Naive thymus-derived CD8-positive, alpha-beta T cell (primary cell): ENCODE data around the gene MFSD6L. TPM values are rescaled to one million over a fixed set of nuclear protein-coding genes. Genes with fewer than 3 reads are reported as not detected.

Experiments
- ATAC-seq, 2 donors: fragments of 150-1000 bp; cut with Tn5 transposase in 1 of 2; sonication (Bioruptor Pico), chemical (Tn5 transposase) in 1 of 2; 1 replicate in 1 of 2; 2 replicates in 1 of 2; pipeline ENCODE4 v1.10.0; 2021; ENCODE audit warnings: mild to moderate bottlenecking in 2 of 2, moderate library complexity in 2 of 2
- POLR2A ChIA-PET: fragments of 350-600 bp; sonication (Branson Sonifier 250); formaldehyde crosslinking; loops from one replicate; lab custom pipeline; 2021; ENCODE audit warnings: antibody characterized with exemption; lab: Charles Lee
- DNase-seq, 10 donors: peaks; one replicate each; pipeline versions ENCODE4 v3.0.0 to v3.0.0-alpha.2; 2020 to 2022
- H3K27ac Mint-ChIP-seq, 10 donors: one replicate each; pipeline ENCODE4 v1.8.0; 2020 to 2022; ENCODE audit warnings: mild to moderate bottlenecking in 10 of 10, mixed read lengths in 10 of 10, moderate library complexity in 4 of 10, inconsistent platforms in 1 of 10
- H3K27me3 Mint-ChIP-seq, 5 donors: one replicate each; pipeline ENCODE4 v1.8.0; 2021 to 2022; ENCODE audit warnings: mixed read lengths in 5 of 5
- H3K36me3 Mint-ChIP-seq, 3 donors: one replicate each; pipeline ENCODE4 v1.8.0; 2020 to 2022; ENCODE audit warnings: mixed read lengths in 3 of 3, mild to moderate bottlenecking in 2 of 3, inconsistent platforms in 1 of 3
- H3K4me1 Mint-ChIP-seq, 4 donors: one replicate each; pipeline ENCODE4 v1.8.0; 2021 to 2022; ENCODE audit warnings: mixed read lengths in 4 of 4
- H3K4me3 Mint-ChIP-seq, 10 donors: one replicate each; pipeline ENCODE4 v1.8.0; 2020 to 2022; ENCODE audit warnings: mild to moderate bottlenecking in 10 of 10, mixed read lengths in 10 of 10, moderate library complexity in 6 of 10, inconsistent platforms in 1 of 10
- H3K9me3 Mint-ChIP-seq, 9 donors: one replicate each; pipeline ENCODE4 v1.8.0; 2020 to 2022; ENCODE audit warnings: mixed read lengths in 9 of 9, mild to moderate bottlenecking in 3 of 9, inconsistent platforms in 1 of 9, moderate library complexity in 1 of 9
- polyA plus RNA-seq, 3 donors: library from polyadenylated mRNA; unstranded; fragments of 300-500 nt; fragmentation: Illumina TruSeq; gene quantifications; one replicate each; pipeline ENCODE4 v1.2.3, GENCODE V29; 2021
- total RNA-seq, 8 experiments: library from RNA in 2 of 8; stranded (reverse) in 2 of 8; gene quantifications; one replicate each; pipeline ENCODE4 v1.2.3 and lab custom pipeline; 2021 to 2026

MFSD6L gene
- total and polyA plus RNA-seq, 5 experiments from 2014 or later, result 0.26 TPM; not detected in 4

DNA sequence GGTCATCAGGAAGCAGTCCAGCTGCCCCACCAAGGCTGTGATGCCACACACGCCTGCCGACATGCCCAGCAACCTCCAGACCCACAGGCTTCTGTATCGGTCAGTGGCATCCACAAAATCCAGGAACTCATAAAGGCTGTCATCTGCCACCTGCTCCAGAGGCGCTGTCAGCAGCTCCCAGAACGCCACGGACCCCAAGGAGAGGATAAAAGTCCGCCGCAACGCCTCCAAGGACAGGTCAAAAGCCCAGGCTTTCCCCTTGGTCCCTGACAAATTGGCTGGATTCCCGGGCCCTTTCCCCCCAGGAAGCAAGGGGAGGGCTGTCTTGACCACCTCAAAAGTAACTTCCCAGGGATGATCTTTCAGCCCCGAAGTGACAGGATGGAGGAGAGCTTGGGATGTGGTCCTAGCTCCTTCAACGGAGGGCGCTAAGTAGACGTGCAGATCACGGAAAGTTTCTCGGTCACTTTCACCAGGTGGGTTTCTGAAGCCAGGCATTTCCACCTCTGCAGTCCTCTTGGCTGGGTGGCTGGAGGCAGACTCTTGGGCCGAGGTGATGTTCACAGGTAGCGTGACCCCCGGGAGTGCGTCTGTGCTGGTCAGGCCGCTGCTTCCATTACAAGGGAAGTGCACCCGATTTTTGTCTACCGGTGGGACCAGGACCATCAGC, 854 bp downstream of the MFSD6L start:
- POLR2A ChIA-PET, result no interaction called here
- Mint-ChIP-seq H3K9me3 (no peaks in the 10 kb centered on the region), H3K36me3 (no peaks in the 10 kb centered on the region), H3K4me1 (peaks cover 0 to 10% (median 0%) of the 10 kb centered on the region in 4 donors), H3K4me3 (no peak overlapping the region), H3K27ac (no peak overlapping the region), H3K27me3 (peaks cover 0 to 3% (median 0%) of the 10 kb centered on the region in 5 donors)
- ATAC-seq (no peak), DNase-seq (no peak)

DNA sequence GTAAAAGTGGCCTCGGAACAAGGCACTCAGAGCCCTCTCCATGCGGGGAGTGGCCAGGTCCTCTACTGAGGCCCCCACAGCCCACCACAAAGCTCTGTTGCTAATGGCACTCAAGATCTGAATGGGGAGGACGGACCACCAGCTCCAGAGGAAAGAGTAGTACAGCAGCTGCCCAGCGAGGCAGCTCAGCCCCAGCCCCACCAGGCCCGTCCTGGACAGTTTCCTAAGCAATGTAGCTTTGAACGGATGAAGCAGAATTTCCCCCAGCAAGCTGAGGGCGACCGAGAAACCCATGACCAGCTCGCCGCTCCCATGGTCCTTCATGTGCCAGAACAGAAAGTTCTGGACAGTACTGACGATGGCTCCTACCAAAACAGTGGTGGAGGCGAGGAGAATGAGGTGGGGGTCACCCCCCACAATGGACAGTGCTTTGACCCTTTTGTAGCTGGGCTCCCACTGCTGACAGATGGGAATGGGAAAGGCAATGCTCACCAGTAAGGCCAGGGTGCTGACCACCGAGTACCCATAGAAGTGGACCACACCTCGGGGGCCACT, 1.5 kb downstream of the MFSD6L start:
- Mint-ChIP-seq H3K4me1 (peaks cover 0 to 11% (median 0%) of the 10 kb centered on the region in 4 donors), H3K4me3 (no peak overlapping the region), H3K27ac (no peak overlapping the region), H3K27me3 (peaks cover 0 to 3% (median 0%) of the 10 kb centered on the region in 5 donors), H3K9me3 (no peaks in the 10 kb centered on the region), H3K36me3 (no peaks in the 10 kb centered on the region)
- DNase-seq, result no peak
- POLR2A ChIA-PET, result no interaction called here
- no peak for ATAC-seq

DNA sequence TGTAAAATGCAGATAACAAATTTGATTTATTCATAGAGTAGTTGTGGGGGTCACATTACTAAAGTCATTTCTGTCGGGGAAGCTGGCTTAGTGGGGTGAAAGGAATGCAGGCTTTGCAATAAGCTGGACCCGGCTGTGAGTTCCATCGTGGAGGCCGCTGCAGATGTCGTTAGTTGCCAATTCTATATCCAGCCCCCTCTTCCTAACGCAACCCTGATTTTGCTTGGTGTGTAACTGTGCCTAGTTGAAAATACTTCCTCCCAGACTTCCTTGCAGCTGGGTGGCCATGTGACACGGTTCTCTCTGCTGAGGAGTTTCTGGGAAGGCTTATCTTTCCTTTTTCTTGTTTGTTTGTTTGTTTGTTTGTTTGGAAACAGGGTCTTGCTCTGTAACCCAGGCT, 4.5 kb downstream of the MFSD6L start:
- Mint-ChIP-seq H3K9me3 (peaks cover 0 to 11% (median 3%) of the 10 kb centered on the region in 9 donors), H3K27me3 (peaks cover 0 to 4% (median 0%) of the 10 kb centered on the region in 5 donors), H3K4me1 (peaks cover 0 to 11% (median 0%) of the 10 kb centered on the region in 4 donors), H3K27ac (no peak overlapping the region), H3K36me3 (peaks cover 0 to 10% (median 0%) of the 10 kb centered on the region in 3 donors), H3K4me3 (no peak overlapping the region)
- POLR2A ChIA-PET, result no interaction called here
- DNase-seq (no peak), ATAC-seq (no peak)

DNA sequence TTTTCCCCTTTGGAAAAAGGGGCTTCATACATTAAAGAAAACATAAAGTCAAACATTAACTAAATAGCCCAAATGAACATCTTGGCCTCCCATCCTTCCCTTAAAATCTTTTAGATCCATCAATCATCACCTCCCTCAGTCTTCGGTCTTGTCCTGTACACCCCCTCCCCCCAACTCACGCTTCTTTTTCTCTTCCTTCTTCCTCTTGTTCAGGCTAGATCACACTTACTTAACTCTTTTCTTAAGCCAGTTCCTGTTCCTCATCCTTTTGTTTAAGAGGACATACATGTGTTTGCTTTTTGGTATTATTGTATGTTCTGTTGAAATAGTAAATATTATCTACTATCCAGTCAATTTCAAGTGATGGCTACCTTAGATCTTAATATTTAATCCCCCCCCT, 5.5 kb downstream of the MFSD6L start:
- Mint-ChIP-seq H3K4me3 (no peak overlapping the region), H3K27me3 (peaks cover 0 to 4% (median 0%) of the 10 kb centered on the region in 5 donors), H3K9me3 (peaks cover 0 to 11% (median 3%) of the 10 kb centered on the region in 9 donors), H3K27ac (no peak overlapping the region), H3K36me3 (peaks cover 0 to 10% (median 0%) of the 10 kb centered on the region in 3 donors), H3K4me1 (peaks cover 0 to 11% (median 0%) of the 10 kb centered on the region in 4 donors)
- ATAC-seq (no peak), DNase-seq (no peak)
- POLR2A ChIA-PET, result no interaction called here

DNA sequence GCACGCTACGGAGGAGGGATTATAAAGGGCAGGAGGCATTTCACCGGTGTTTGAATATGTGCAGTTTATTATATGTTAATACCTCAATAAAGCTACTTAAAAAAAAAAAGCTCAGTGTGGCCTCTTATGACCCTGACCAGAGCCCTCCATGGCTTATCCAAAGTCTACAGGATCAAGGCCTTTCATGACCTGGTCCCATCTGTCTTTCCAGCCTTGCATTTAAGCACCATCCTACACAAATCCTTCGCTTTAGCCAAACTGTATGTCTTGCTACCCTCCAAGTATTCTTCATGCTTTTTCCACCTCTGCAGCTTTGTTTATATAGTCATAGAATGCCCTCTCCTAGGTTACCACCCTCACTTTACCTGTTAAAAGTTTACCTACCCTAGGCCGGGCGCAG, 6.5 kb downstream of the MFSD6L start:
- ATAC-seq (no peak), DNase-seq (no peak)
- Mint-ChIP-seq H3K4me1 (peaks cover 0 to 11% (median 0%) of the 10 kb centered on the region in 4 donors), H3K9me3 (peaks cover 0 to 11% (median 3%) of the 10 kb centered on the region in 9 donors), H3K4me3 (no peak overlapping the region), H3K36me3 (peaks cover 0 to 10% (median 0%) of the 10 kb centered on the region in 3 donors), H3K27me3 (peaks cover 0 to 4% (median 0%) of the 10 kb centered on the region in 5 donors), H3K27ac (no peak overlapping the region)
- POLR2A ChIA-PET, result no interaction called here

DNA sequence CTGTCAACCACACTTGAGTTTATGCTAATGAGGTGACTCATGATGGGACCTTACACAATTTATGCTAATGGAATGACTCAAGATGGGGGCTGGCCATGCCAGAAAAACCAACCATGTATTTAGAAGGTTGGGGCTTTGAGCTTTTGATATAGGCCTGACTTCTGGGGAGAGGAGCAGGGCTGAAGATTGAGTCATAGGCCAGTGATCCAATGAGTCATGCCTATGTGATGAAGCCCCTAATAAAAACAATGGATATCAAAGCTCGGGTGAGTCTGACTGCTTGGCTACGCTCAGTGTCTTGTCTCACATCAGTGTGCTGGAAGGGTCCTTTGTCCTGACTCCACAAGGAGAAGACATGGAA, 7.3 kb downstream of the MFSD6L start:
- ATAC-seq (no peak), DNase-seq (no peak)
- POLR2A ChIA-PET, result no interaction called here
- no peak overlapping the region for H3K27ac Mint-ChIP-seq
- H3K4me3 Mint-ChIP-seq, result no peak overlapping the region
- H3K4me1 Mint-ChIP-seq, result peaks cover 0 to 11% (median 0%) of the 10 kb centered on the region in 4 donors
- peaks cover 0 to 10% (median 0%) of the 10 kb centered on the region in 3 donors for H3K36me3 Mint-ChIP-seq
- peaks cover 0 to 11% (median 3%) of the 10 kb centered on the region in 9 donors for H3K9me3 Mint-ChIP-seq
- peaks cover 0 to 4% (median 0%) of the 10 kb centered on the region in 5 donors for H3K27me3 Mint-ChIP-seq

GRCh38 chr17:8791248-8791909, 7.8 kb downstream of the MFSD6L start:
- H3K4me3 Mint-ChIP-seq, result no peak overlapping the region
- POLR2A ChIA-PET, result no interaction called here
- peaks cover 0 to 10% (median 0%) of the 10 kb centered on the region in 3 donors for H3K36me3 Mint-ChIP-seq
- ATAC-seq (no peak), DNase-seq (no peak)
- H3K4me1 Mint-ChIP-seq, result peaks cover 0 to 11% (median 0%) of the 10 kb centered on the region in 4 donors
- H3K27ac Mint-ChIP-seq, result no peak overlapping the region
- peaks cover 0 to 4% (median 0%) of the 10 kb centered on the region in 5 donors for H3K27me3 Mint-ChIP-seq
- peaks cover 0 to 11% (median 3%) of the 10 kb centered on the region in 9 donors for H3K9me3 Mint-ChIP-seq

GRCh38 chr17:8789743-8790142, 9.4 kb downstream of the MFSD6L start:
- ATAC-seq (no peak), DNase-seq (no peak)
- peaks cover 0 to 11% (median 3%) of the 10 kb centered on the region in 9 donors for H3K9me3 Mint-ChIP-seq
- peaks cover 0 to 10% (median 0%) of the 10 kb centered on the region in 3 donors for H3K36me3 Mint-ChIP-seq
- POLR2A ChIA-PET, result no interaction called here
- H3K27me3 Mint-ChIP-seq, result peaks cover 0 to 4% (median 0%) of the 10 kb centered on the region in 5 donors
- no peak overlapping the region for H3K4me3 Mint-ChIP-seq
- H3K4me1 Mint-ChIP-seq, result peaks cover 0 to 13% (median 4%) of the 10 kb centered on the region in 4 donors
- peak overlapping the region in 1 of 10 donors; percentile 55 for H3K27ac Mint-ChIP-seq

DNA sequence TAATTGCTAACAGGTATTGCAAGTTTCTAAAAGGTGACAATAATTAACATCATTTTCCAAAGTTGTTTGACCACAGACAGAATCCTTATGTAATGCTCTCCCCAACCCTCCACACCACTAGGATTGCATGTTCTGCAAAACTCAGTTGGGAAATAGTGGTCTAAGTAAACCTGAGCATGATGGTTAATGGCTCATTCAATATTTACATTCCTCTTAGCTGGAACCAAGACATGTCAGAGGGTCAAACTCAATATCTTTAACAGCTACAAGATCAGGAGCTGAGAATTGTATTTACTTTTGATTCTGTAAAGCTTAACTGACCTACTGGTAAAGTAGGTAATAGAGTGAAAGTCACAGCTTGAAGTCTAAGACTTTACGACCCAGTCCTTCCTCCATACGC, 10.2 kb downstream of the MFSD6L start:
- Mint-ChIP-seq H3K4me3 (no peak overlapping the region), H3K36me3 (peaks cover 0 to 10% (median 0%) of the 10 kb centered on the region in 3 donors), H3K4me1 (peaks cover 0 to 9% (median 4%) of the 10 kb centered on the region in 4 donors), H3K9me3 (peaks cover 0 to 11% (median 3%) of the 10 kb centered on the region in 9 donors), H3K27ac (no peak overlapping the region), H3K27me3 (peaks cover 0 to 4% (median 0%) of the 10 kb centered on the region in 5 donors)
- POLR2A ChIA-PET, result no interaction called here
- ATAC-seq (no peak), DNase-seq (no peak)

DNA sequence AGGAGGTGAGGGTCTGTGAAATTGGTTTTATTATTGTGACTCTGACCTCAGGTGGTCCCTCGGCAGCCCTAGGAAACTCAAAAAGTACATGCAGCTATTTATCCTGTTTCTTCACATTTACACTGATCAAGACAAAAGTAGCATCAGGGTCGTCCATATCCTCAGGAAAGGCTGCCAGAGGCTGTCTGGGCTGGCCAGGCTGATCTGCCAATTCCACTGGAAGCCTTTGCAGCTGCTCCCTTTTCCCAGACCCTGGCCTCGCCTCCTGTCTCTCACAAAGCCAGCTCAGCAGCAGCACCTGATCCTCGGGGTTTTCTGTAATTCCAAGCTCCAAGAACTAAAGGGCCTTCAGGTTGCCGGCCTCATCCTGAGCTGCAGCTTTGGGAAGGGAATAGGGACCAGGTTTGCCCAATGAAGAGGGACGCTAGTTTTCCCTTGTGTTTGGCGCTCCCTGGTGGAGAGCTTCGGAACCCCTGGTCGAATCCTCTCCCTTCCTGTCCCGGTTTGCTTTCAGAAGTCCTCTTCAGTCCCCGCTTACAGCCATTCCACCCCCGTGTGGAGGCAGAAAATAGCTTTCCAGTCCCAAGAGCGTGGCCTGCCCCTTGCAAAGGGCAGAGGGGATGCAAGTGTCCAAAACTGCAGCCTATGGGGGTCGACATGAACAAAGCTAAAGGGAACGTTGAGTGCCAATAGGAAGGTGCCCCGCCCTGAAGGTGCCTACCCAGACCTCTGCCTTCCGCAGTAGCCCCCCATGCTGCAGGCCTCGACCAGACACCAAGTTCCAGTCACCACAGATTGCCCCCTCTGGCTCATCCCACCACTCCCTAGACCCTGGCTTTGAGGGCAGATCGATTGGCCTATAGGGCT, 13.4 kb downstream of the MFSD6L start:
- peaks cover 0 to 4% (median 0%) of the 10 kb centered on the region in 5 donors for H3K27me3 Mint-ChIP-seq
- peak; percentile 29 to 46 for ATAC-seq
- no peaks in the 10 kb centered on the region for H3K9me3 Mint-ChIP-seq
- no peak overlapping the region for H3K4me3 Mint-ChIP-seq
- peaks cover 0 to 6% (median 2%) of the 10 kb centered on the region in 4 donors for H3K4me1 Mint-ChIP-seq
- H3K36me3 Mint-ChIP-seq, result peaks cover 0 to 2% (median 0%) of the 10 kb centered on the region in 3 donors
- peak; percentile 22 to 76 (median 50) for DNase-seq
- POLR2A ChIA-PET, result no interaction called here
- H3K27ac Mint-ChIP-seq, result no peak overlapping the region

GRCh38 chr17:8782176-8782575, 17.0 kb downstream of the MFSD6L start:
- no peak overlapping the region for H3K27ac Mint-ChIP-seq
- DNase-seq (no peak), ATAC-seq (no peak)
- H3K4me1 Mint-ChIP-seq, result peaks cover 0 to 6% (median 2%) of the 10 kb centered on the region in 4 donors
- peaks cover 0 to 7% (median 4%) of the 10 kb centered on the region in 3 donors for H3K36me3 Mint-ChIP-seq
- no peak overlapping the region for H3K4me3 Mint-ChIP-seq
- H3K9me3 Mint-ChIP-seq, result peaks cover 0 to 1% (median 0%) of the 10 kb centered on the region in 9 donors
- peaks cover 0 to 4% (median 0%) of the 10 kb centered on the region in 5 donors for H3K27me3 Mint-ChIP-seq
- POLR2A ChIA-PET, result no interaction called here

DNA sequence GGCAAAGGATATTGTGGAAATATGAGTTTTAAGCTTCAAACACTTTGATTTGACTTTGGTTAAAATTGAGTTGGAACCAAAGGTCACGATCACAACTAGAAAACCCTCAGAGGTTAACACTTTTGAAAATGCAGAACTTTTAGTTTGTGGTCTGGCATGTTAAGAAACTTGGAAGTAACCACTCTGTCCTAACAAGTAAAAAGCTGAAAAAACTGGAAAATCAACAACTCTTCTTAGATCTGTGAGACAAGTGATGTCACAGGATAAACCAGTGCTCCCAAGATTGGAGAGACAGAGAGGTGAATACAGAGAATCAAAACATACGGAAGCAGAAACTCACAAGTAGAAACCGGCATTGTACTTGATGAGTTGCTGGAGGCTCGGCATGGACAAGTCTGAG, 17.4 kb downstream of the MFSD6L start:
- DNase-seq, result no peak
- peaks cover 0 to 6% (median 2%) of the 10 kb centered on the region in 4 donors for H3K4me1 Mint-ChIP-seq
- H3K4me3 Mint-ChIP-seq, result no peak overlapping the region
- H3K27me3 Mint-ChIP-seq, result peaks cover 0 to 4% (median 0%) of the 10 kb centered on the region in 5 donors
- ATAC-seq, result no peak
- H3K9me3 Mint-ChIP-seq, result peaks cover 0 to 1% (median 0%) of the 10 kb centered on the region in 9 donors
- peaks cover 0 to 8% (median 4%) of the 10 kb centered on the region in 3 donors for H3K36me3 Mint-ChIP-seq
- no peak overlapping the region for H3K27ac Mint-ChIP-seq
- POLR2A ChIA-PET, result no interaction called here
